Peyer's patch (tissue), 4 donors: ENCODE results near the gene KRTAP25-1.

Experiments
- CTCF ChIP-seq, 6 experiments: fragments of 450-650 bp in 4 of 6; fragments of 200-600 bp in 2 of 6; sonication (generic) in 1 of 6; IDR thresholded peaks; one replicate each; pipeline ENCODE4 v1.5.1; 2017 to 2019; ENCODE audit warnings: antibody characterized with exemption in 6 of 6, mild to moderate bottlenecking in 3 of 6, moderate library complexity in 1 of 6
- POLR2A ChIP-seq, 2 donors: fragments of 450-650 bp; IDR thresholded peaks; one replicate each; pipeline ENCODE4 v1.5.1; 2017; ENCODE audit warnings: antibody characterized with exemption in 2 of 2, mild to moderate bottlenecking in 2 of 2, moderate library complexity in 2 of 2

GRCh38 chr21:30243691-30244090 is 45.6 kb downstream of the KRTAP25-1 start:
- no peak for TF ChIP-seq CTCF (IDR thresholded peaks at IDR 0.05)
- TF ChIP-seq POLR2A (IDR thresholded peaks at IDR 0.05): no peak
